ENCODE measurements around the gene ARHGAP24. TPM values are rescaled to one million over a fixed set of nuclear protein-coding genes. Genes with fewer than 3 reads are reported as not detected.
"Not testable (repeated sequence)": the region's sequence is repeated elsewhere in the genome, so short reads cannot be mapped to it uniquely, and the experiment has no call there.

ARHGAP24 gene
- total RNA-seq, 2 experiments from 2014 or later, result not detected

- no peaks in the 10 kb centered on the region for H3K4me1 Mint-ChIP-seq (ENCODE audit: low read depth)
- intact Hi-C loops (cut with micrococcal nuclease), result no loop called here
- H3K36me3 Mint-ChIP-seq, result no peaks in the 10 kb centered on the region
- POLR2A ChIA-PET, result no interaction called here
- no peak overlapping the region for H3K4me3 Mint-ChIP-seq
- DNase-seq, result no peak
- H3K27ac Mint-ChIP-seq, result no peak overlapping the region
- CTCF ChIA-PET, result no interaction called here
- no peaks in the 10 kb centered on the region for H3K9me3 Mint-ChIP-seq
- H3K27me3 Mint-ChIP-seq, result no peaks in the 10 kb centered on the region
Observed at GRCh38 chr4:85512446-85513205, 37.7 kb downstream of the ARHGAP24 start.

GRCh38 chr4:85514117-85514516, 39.2 kb downstream of the ARHGAP24 start:
- no peak overlapping the region for H3K4me3 Mint-ChIP-seq
- no peaks in the 10 kb centered on the region for H3K27me3 Mint-ChIP-seq
- no peak overlapping the region for H3K27ac Mint-ChIP-seq
- intact Hi-C loops (cut with micrococcal nuclease), result no loop called here
- ChIA-PET POLR2A (no interaction called here), CTCF (no interaction called here)
- H3K36me3 Mint-ChIP-seq, result no peaks in the 10 kb centered on the region
- H3K4me1 Mint-ChIP-seq (ENCODE audit: low read depth), result no peaks in the 10 kb centered on the region
- DNase-seq, result no peak
- H3K9me3 Mint-ChIP-seq, result no peaks in the 10 kb centered on the region

- Mint-ChIP-seq H3K4me1 (ENCODE audit: low read depth) (no peaks in the 10 kb centered on the region), H3K27me3 (no peaks in the 10 kb centered on the region), H3K4me3 (no peak overlapping the region), H3K27ac (no peak overlapping the region), H3K36me3 (no peaks in the 10 kb centered on the region), H3K9me3 (no peaks in the 10 kb centered on the region)
- POLR2A ChIA-PET, result no interaction called here
- CTCF ChIA-PET, result no interaction called here
- intact Hi-C loops (cut with micrococcal nuclease), result no loop called here
- no peak for DNase-seq
Observed at GRCh38 chr4:85514783-85515182, 39.8 kb downstream of the ARHGAP24 start.

- no peaks in the 10 kb centered on the region for H3K9me3 Mint-ChIP-seq
- intact Hi-C loops (cut with micrococcal nuclease), result no loop called here
- H3K27me3 Mint-ChIP-seq, result no peaks in the 10 kb centered on the region
Observed at GRCh38 chr4:85515701-85516100, 40.8 kb downstream of the ARHGAP24 start.

GRCh38 chr4:85518526-85518925, 43.6 kb downstream of the ARHGAP24 start:
- H3K27me3 Mint-ChIP-seq; H3K9me3 Mint-ChIP-seq; H3K4me1 Mint-ChIP-seq (ENCODE audit: low read depth); H3K4me3 Mint-ChIP-seq; POLR2A ChIA-PET; intact Hi-C loops (cut with micrococcal nuclease); CTCF ChIA-PET; H3K27ac Mint-ChIP-seq; DNase-seq; H3K36me3 Mint-ChIP-seq: not testable (repeated sequence)

More at GRCh38 chr4:85515701-85516100, 40.8 kb downstream of the ARHGAP24 start:
- Mint-ChIP-seq H3K4me1 (ENCODE audit: low read depth) (no peaks in the 10 kb centered on the region), H3K27ac (no peak overlapping the region), H3K36me3 (no peaks in the 10 kb centered on the region), H3K4me3 (no peak overlapping the region)
- no peak for DNase-seq
- ChIA-PET POLR2A (no interaction called here), CTCF (no interaction called here)

- POLR2A ChIA-PET, result no interaction called here
- Mint-ChIP-seq H3K36me3 (no peaks in the 10 kb centered on the region), H3K27ac (no peak overlapping the region), H3K27me3 (no peaks in the 10 kb centered on the region), H3K9me3 (peaks cover 2% of the 10 kb centered on the region), H3K4me1 (ENCODE audit: low read depth) (no peaks in the 10 kb centered on the region), H3K4me3 (no peak overlapping the region)
- intact Hi-C loops (cut with micrococcal nuclease), result no loop called here
- CTCF ChIA-PET, result no interaction called here
- DNase-seq, result no peak
Observed at GRCh38 chr4:85520765-85521749, 46.1 kb downstream of the ARHGAP24 start.

- POLR2A ChIA-PET, result no interaction called here
- no peaks in the 10 kb centered on the region for H3K36me3 Mint-ChIP-seq
- no peaks in the 10 kb centered on the region for H3K4me1 Mint-ChIP-seq (ENCODE audit: low read depth)
- CTCF ChIA-PET, result no interaction called here
- no peak for DNase-seq
- H3K4me3 Mint-ChIP-seq, result no peak overlapping the region
- intact Hi-C loops (cut with micrococcal nuclease), result no loop called here
- H3K27me3 Mint-ChIP-seq, result no peaks in the 10 kb centered on the region
- peaks cover 2% of the 10 kb centered on the region for H3K9me3 Mint-ChIP-seq
- no peak overlapping the region for H3K27ac Mint-ChIP-seq
Observed at GRCh38 chr4:85522277-85522676, 47.3 kb downstream of the ARHGAP24 start.

- ChIA-PET POLR2A (no interaction called here), CTCF (no interaction called here)
- no peak overlapping the region for H3K4me3 Mint-ChIP-seq
- no peaks in the 10 kb centered on the region for H3K27me3 Mint-ChIP-seq
- no peak for DNase-seq
- no peak overlapping the region for H3K27ac Mint-ChIP-seq
- H3K9me3 Mint-ChIP-seq, result peaks cover 2% of the 10 kb centered on the region
- H3K4me1 Mint-ChIP-seq (ENCODE audit: low read depth), result no peaks in the 10 kb centered on the region
- H3K36me3 Mint-ChIP-seq, result no peaks in the 10 kb centered on the region
- intact Hi-C loops (cut with micrococcal nuclease), result no loop called here
Observed at GRCh38 chr4:85522836-85523235, 47.9 kb downstream of the ARHGAP24 start.

GRCh38 chr4:85527815-85528214, 52.9 kb downstream of the ARHGAP24 start:
- Mint-ChIP-seq H3K27ac (no peak overlapping the region), H3K9me3 (no peaks in the 10 kb centered on the region), H3K36me3 (no peaks in the 10 kb centered on the region), H3K4me1 (ENCODE audit: low read depth) (no peaks in the 10 kb centered on the region), H3K4me3 (no peak overlapping the region), H3K27me3 (no peaks in the 10 kb centered on the region)
- CTCF ChIA-PET, result no interaction called here
- intact Hi-C loops (cut with micrococcal nuclease), result no loop called here
- POLR2A ChIA-PET, result no interaction called here
- DNase-seq, result no peak

GRCh38 chr4:85531560-85532341, 56.8 kb downstream of the ARHGAP24 start:
- Mint-ChIP-seq H3K36me3 (no peaks in the 10 kb centered on the region), H3K4me3 (no peak overlapping the region), H3K4me1 (ENCODE audit: low read depth) (no peaks in the 10 kb centered on the region), H3K9me3 (no peaks in the 10 kb centered on the region), H3K27ac (no peak overlapping the region), H3K27me3 (no peaks in the 10 kb centered on the region)
- CTCF ChIA-PET, result no interaction called here
- intact Hi-C loops (cut with micrococcal nuclease), result no loop called here
- POLR2A ChIA-PET, result no interaction called here
- no peak for DNase-seq

GRCh38 chr4:85534120-85534519, 59.2 kb downstream of the ARHGAP24 start:
- Mint-ChIP-seq H3K27ac (no peak overlapping the region), H3K27me3 (no peaks in the 10 kb centered on the region), H3K36me3 (no peaks in the 10 kb centered on the region), H3K9me3 (no peaks in the 10 kb centered on the region), H3K4me3 (no peak overlapping the region), H3K4me1 (ENCODE audit: low read depth) (no peaks in the 10 kb centered on the region)
- DNase-seq, result no peak
- ChIA-PET CTCF (no interaction called here), POLR2A (no interaction called here)
- intact Hi-C loops (cut with micrococcal nuclease), result no loop called here

- DNase-seq, result no peak
- ChIA-PET CTCF (no interaction called here), POLR2A (no interaction called here)
Observed at GRCh38 chr4:85543832-85544231, 68.9 kb downstream of the ARHGAP24 start.

More at GRCh38 chr4:85543832-85544231, 68.9 kb downstream of the ARHGAP24 start:
- no peak overlapping the region for H3K4me3 Mint-ChIP-seq
- intact Hi-C loops (cut with micrococcal nuclease), result no loop called here
- H3K27ac Mint-ChIP-seq, result no peak overlapping the region
- no peaks in the 10 kb centered on the region for H3K36me3 Mint-ChIP-seq
- H3K27me3 Mint-ChIP-seq, result no peaks in the 10 kb centered on the region
- no peaks in the 10 kb centered on the region for H3K9me3 Mint-ChIP-seq
- H3K4me1 Mint-ChIP-seq (ENCODE audit: low read depth), result no peaks in the 10 kb centered on the region
